Activated T-cell treated with anti-CD3 and anti-CD28 coated beads, Interleukin-2, amount 50 U/mL, for 72 hours (primary cell): ENCODE results near the gene LBR. TPM values are rescaled to one million over a fixed set of nuclear protein-coding genes. Genes with fewer than 3 reads are reported as not detected.
A peak's percentile ranks its signal among the peaks of the same experiment; 100 is the strongest.
"Not testable (repeated sequence)": the region's sequence is repeated elsewhere in the genome, so short reads cannot be mapped to it uniquely, and the experiment has no call there.

ENCODE experiments used
- ATAC-seq, 2 donors: fragments of 150-1000 bp; cut with Tn5 transposase; replicated peaks in 1 of 2; 2 replicates each; pipeline ENCODE4 v1.10.0; 2021; ENCODE audit warnings: moderate library complexity in 2 of 2, mild to moderate bottlenecking in 1 of 2
- DNase-seq, 2 donors: peaks; one replicate each; pipeline ENCODE4 v3.0.0; 2021 to 2022; ENCODE audit warnings: mixed read lengths in 1 of 2
- H3K27ac Mint-ChIP-seq: one replicate; pipeline ENCODE4 v1.8.0; 2022; ENCODE audit warnings: mild to moderate bottlenecking, moderate library complexity, mixed read lengths
- H3K27me3 Mint-ChIP-seq: one replicate; pipeline ENCODE4 v1.8.0; 2022; ENCODE audit warnings: low read depth, mixed read lengths
- H3K36me3 Mint-ChIP-seq, 2 donors: one replicate each; pipeline ENCODE4 v1.8.0; 2022; ENCODE audit warnings: mixed read lengths in 2 of 2, mild to moderate bottlenecking in 1 of 2; ENCODE audit not compliant: insufficient read depth in 2 of 2
- H3K4me1 Mint-ChIP-seq: one replicate; pipeline ENCODE4 v1.8.0; 2022; ENCODE audit warnings: low read depth, mixed read lengths
- H3K4me3 Mint-ChIP-seq, 2 donors: one replicate each; pipeline ENCODE4 v1.8.0; 2022; ENCODE audit warnings: mild to moderate bottlenecking in 2 of 2, mixed read lengths in 2 of 2, moderate library complexity in 2 of 2
- H3K9me3 Mint-ChIP-seq, 2 donors: one replicate each; pipeline ENCODE4 v1.8.0; 2022; ENCODE audit warnings: mixed read lengths in 2 of 2
- total RNA-seq, 2 donors: library from RNA; stranded (reverse); gene quantifications; one replicate each; pipeline ENCODE4 v1.2.3, GENCODE V29; 2022

Gene LBR
- total RNA-seq, 2 donors from 2014 or later = 152 to 163 TPM

- no peaks in the 10 kb centered on the region for H3K4me1 Mint-ChIP-seq
- no peaks in the 10 kb centered on the region for H3K36me3 Mint-ChIP-seq
- no peaks in the 10 kb centered on the region for H3K9me3 Mint-ChIP-seq
- H3K4me3 Mint-ChIP-seq = no peak overlapping the region
- ATAC-seq = peak; percentile 36 to 45
- DNase-seq = no peak
- no peak overlapping the region for H3K27ac Mint-ChIP-seq
- H3K27me3 Mint-ChIP-seq = no peaks in the 10 kb centered on the region
Observed at GRCh38 chr1:225388372-225388771, 39.5 kb downstream of the LBR start.

GRCh38 chr1:225386860-225387259 lies 41.0 kb downstream of the LBR start:
- not testable (repeated sequence) for DNase-seq, H3K9me3 Mint-ChIP-seq, ATAC-seq, H3K27me3 Mint-ChIP-seq, H3K36me3 Mint-ChIP-seq, H3K4me3 Mint-ChIP-seq, H3K27ac Mint-ChIP-seq, H3K4me1 Mint-ChIP-seq

GRCh38 chr1:225380691-225381090 lies 47.1 kb downstream of the LBR start:
- peaks cover 5% of the 10 kb centered on the region for H3K4me1 Mint-ChIP-seq
- no peaks in the 10 kb centered on the region for H3K36me3 Mint-ChIP-seq
- no peak overlapping the region for H3K4me3 Mint-ChIP-seq
- H3K27me3 Mint-ChIP-seq = no peaks in the 10 kb centered on the region
- H3K27ac Mint-ChIP-seq = no peak overlapping the region
- no peak for DNase-seq
- H3K9me3 Mint-ChIP-seq = no peaks in the 10 kb centered on the region
- ATAC-seq = no peak

GRCh38 chr1:225378880-225379279 lies 49.0 kb downstream of the LBR start:
- Mint-ChIP-seq H3K4me1 (peaks cover 5% of the 10 kb centered on the region), H3K36me3 (no peaks in the 10 kb centered on the region), H3K9me3 (no peaks in the 10 kb centered on the region), H3K27me3 (no peaks in the 10 kb centered on the region), H3K27ac (no peak overlapping the region), H3K4me3 (no peak overlapping the region)
- DNase-seq (no peak), ATAC-seq (no peak)

GRCh38 chr1:225374996-225375395 lies 52.8 kb downstream of the LBR start:
- Mint-ChIP-seq H3K9me3 (no peaks in the 10 kb centered on the region), H3K4me3 (no peak overlapping the region), H3K27ac (no peak overlapping the region), H3K4me1 (peaks cover 2% of the 10 kb centered on the region), H3K27me3 (no peaks in the 10 kb centered on the region), H3K36me3 (no peaks in the 10 kb centered on the region)
- no peak for ATAC-seq
- no peak for DNase-seq

- no peak for ATAC-seq
- no peak overlapping the region for H3K27ac Mint-ChIP-seq
- no peaks in the 10 kb centered on the region for H3K27me3 Mint-ChIP-seq
- H3K4me1 Mint-ChIP-seq = no peaks in the 10 kb centered on the region
- DNase-seq = no peak
- no peaks in the 10 kb centered on the region for H3K36me3 Mint-ChIP-seq
- no peaks in the 10 kb centered on the region for H3K9me3 Mint-ChIP-seq
- H3K4me3 Mint-ChIP-seq = no peak overlapping the region
Observed at GRCh38 chr1:225373155-225373554, 54.7 kb downstream of the LBR start.

GRCh38 chr1:225371366-225372010 lies 56.4 kb downstream of the LBR start:
- no peaks in the 10 kb centered on the region for H3K27me3 Mint-ChIP-seq
- no peaks in the 10 kb centered on the region for H3K9me3 Mint-ChIP-seq
- ATAC-seq (no peak), DNase-seq (no peak)
- H3K36me3 Mint-ChIP-seq = no peaks in the 10 kb centered on the region
- no peak overlapping the region for H3K4me3 Mint-ChIP-seq
- H3K27ac Mint-ChIP-seq = no peak overlapping the region
- no peaks in the 10 kb centered on the region for H3K4me1 Mint-ChIP-seq

- DNase-seq = no peak
- H3K27me3 Mint-ChIP-seq = no peaks in the 10 kb centered on the region
- H3K36me3 Mint-ChIP-seq = no peaks in the 10 kb centered on the region
- no peak for ATAC-seq
- no peaks in the 10 kb centered on the region for H3K4me1 Mint-ChIP-seq
- no peak overlapping the region for H3K4me3 Mint-ChIP-seq
- no peaks in the 10 kb centered on the region for H3K9me3 Mint-ChIP-seq
- no peak overlapping the region for H3K27ac Mint-ChIP-seq
Observed at GRCh38 chr1:225368036-225368552, 59.7 kb downstream of the LBR start.

- H3K4me3 Mint-ChIP-seq = no peak overlapping the region
- H3K4me1 Mint-ChIP-seq = no peaks in the 10 kb centered on the region
- no peaks in the 10 kb centered on the region for H3K27me3 Mint-ChIP-seq
- H3K9me3 Mint-ChIP-seq = no peaks in the 10 kb centered on the region
- H3K27ac Mint-ChIP-seq = no peak overlapping the region
- no peak for DNase-seq
- ATAC-seq = no peak
- H3K36me3 Mint-ChIP-seq = no peaks in the 10 kb centered on the region
Observed at GRCh38 chr1:225366552-225366951, 61.3 kb downstream of the LBR start.

GRCh38 chr1:225366018-225366417 lies 61.8 kb downstream of the LBR start:
- ATAC-seq (no peak), DNase-seq (no peak)
- Mint-ChIP-seq H3K27me3 (no peaks in the 10 kb centered on the region), H3K9me3 (no peaks in the 10 kb centered on the region), H3K36me3 (no peaks in the 10 kb centered on the region), H3K4me1 (no peaks in the 10 kb centered on the region), H3K27ac (no peak overlapping the region), H3K4me3 (no peak overlapping the region)

GRCh38 chr1:225364439-225364838 lies 63.4 kb downstream of the LBR start:
- DNase-seq (no peak), ATAC-seq (no peak)
- Mint-ChIP-seq H3K36me3 (no peaks in the 10 kb centered on the region), H3K4me1 (no peaks in the 10 kb centered on the region), H3K9me3 (no peaks in the 10 kb centered on the region), H3K27ac (no peak overlapping the region), H3K27me3 (no peaks in the 10 kb centered on the region), H3K4me3 (no peak overlapping the region)

- Mint-ChIP-seq H3K27ac (peak overlapping the region; percentile 57), H3K9me3 (no peaks in the 10 kb centered on the region), H3K4me3 (no peak overlapping the region), H3K27me3 (no peaks in the 10 kb centered on the region), H3K36me3 (no peaks in the 10 kb centered on the region), H3K4me1 (no peaks in the 10 kb centered on the region)
- no peak for ATAC-seq
- no peak for DNase-seq
Observed at GRCh38 chr1:225362805-225363204, 65.0 kb downstream of the LBR start.

GRCh38 chr1:225361176-225361575 lies 66.7 kb downstream of the LBR start:
- DNase-seq = no peak
- Mint-ChIP-seq H3K4me3 (no peak overlapping the region), H3K9me3 (no peaks in the 10 kb centered on the region), H3K27ac (no peak overlapping the region), H3K4me1 (no peaks in the 10 kb centered on the region), H3K27me3 (no peaks in the 10 kb centered on the region), H3K36me3 (no peaks in the 10 kb centered on the region)
- no peak for ATAC-seq

GRCh38 chr1:225360119-225360518 lies 67.7 kb downstream of the LBR start:
- no peaks in the 10 kb centered on the region for H3K36me3 Mint-ChIP-seq
- no peak for ATAC-seq
- no peak overlapping the region for H3K4me3 Mint-ChIP-seq
- DNase-seq = no peak
- H3K27ac Mint-ChIP-seq = no peak overlapping the region
- H3K27me3 Mint-ChIP-seq = no peaks in the 10 kb centered on the region
- no peaks in the 10 kb centered on the region for H3K9me3 Mint-ChIP-seq
- no peaks in the 10 kb centered on the region for H3K4me1 Mint-ChIP-seq
